ENCODE measurements around the gene CD247.
A peak's percentile ranks its signal among the peaks of the same experiment; 100 is the strongest.

Gene CD247

GRCh38 chr1:167520711-167521206 is 2.4 kb upstream of the CD247 start:
- no peaks in the 10 kb centered on the region for H3K36me3 ChIP-seq (ENCODE audit: control insufficient read depth in 2 of 2, insufficient read depth in 1 of 2, low read length in 2 of 2)
- POLR2A ChIA-PET: no interaction called here
- H3K4me3 ChIP-seq (ENCODE audit: low read depth, low read length): no peak overlapping the region
- CTCF ChIA-PET: interaction anchor here (0.9 kb wide), 1 partner anchor 20 kb away, joined by 3 read pairs; no protein-coding TSS in a partner anchor
- H3K4me1 ChIP-seq (ENCODE audit: control insufficient read depth, insufficient read depth, low read length): no peaks in the 10 kb centered on the region
- TF ChIP-seq ZNF174 (tag by site-specific recombination; IDR thresholded peaks at IDR 0.05) (no peak), HIC1 (tag by site-specific recombination; IDR thresholded peaks at IDR 0.05) (no peak), CTCF (tag by site-specific recombination; IDR thresholded peaks at IDR 0.05) (peak; percentile 45; the same call in 1 of the 2 replicates), SCRT1 (tag by site-specific recombination; IDR thresholded peaks at IDR 0.05; ENCODE audit: borderline replicate concordance) (peak; percentile 74), GFI1B (tag by site-specific recombination; IDR thresholded peaks at IDR 0.05) (no peak), IKZF3 (tag by site-specific recombination; IDR thresholded peaks at IDR 0.05) (no peak), ZNF510 (tag by site-specific recombination; IDR thresholded peaks at IDR 0.05; ENCODE audit: insufficient replicate concordance) (no peak), ZNF404 (tag by site-specific recombination; IDR thresholded peaks at IDR 0.05) (no peak), SCRT2 (tag by site-specific recombination; IDR thresholded peaks at IDR 0.05) (peak; percentile 76), HOXA7 (CRISPR knock-in tag; IDR thresholded peaks at IDR 0.05; ENCODE audit: borderline replicate concordance) (no peak)
- TF ChIP-seq, protein P1, sequence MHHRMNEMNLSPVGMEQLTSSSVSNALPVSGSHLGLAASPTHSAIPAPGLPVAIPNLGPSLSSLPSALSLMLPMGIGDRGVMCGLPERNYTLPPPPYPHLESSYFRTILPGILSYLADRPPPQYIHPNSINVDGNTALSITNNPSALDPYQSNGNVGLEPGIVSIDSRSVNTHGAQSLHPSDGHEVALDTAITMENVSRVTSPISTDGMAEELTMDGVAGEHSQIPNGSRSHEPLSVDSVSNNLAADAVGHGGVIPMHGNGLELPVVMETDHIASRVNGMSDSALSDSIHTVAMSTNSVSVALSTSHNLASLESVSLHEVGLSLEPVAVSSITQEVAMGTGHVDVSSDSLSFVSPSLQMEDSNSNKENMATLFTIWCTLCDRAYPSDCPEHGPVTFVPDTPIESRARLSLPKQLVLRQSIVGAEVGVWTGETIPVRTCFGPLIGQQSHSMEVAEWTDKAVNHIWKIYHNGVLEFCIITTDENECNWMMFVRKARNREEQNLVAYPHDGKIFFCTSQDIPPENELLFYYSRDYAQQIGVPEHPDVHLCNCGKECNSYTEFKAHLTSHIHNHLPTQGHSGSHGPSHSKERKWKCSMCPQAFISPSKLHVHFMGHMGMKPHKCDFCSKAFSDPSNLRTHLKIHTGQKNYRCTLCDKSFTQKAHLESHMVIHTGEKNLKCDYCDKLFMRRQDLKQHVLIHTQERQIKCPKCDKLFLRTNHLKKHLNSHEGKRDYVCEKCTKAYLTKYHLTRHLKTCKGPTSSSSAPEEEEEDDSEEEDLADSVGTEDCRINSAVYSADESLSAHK (tag by site-specific recombination; IDR thresholded peaks at IDR 0.05): no peak
- TF ChIP-seq, protein P2, sequence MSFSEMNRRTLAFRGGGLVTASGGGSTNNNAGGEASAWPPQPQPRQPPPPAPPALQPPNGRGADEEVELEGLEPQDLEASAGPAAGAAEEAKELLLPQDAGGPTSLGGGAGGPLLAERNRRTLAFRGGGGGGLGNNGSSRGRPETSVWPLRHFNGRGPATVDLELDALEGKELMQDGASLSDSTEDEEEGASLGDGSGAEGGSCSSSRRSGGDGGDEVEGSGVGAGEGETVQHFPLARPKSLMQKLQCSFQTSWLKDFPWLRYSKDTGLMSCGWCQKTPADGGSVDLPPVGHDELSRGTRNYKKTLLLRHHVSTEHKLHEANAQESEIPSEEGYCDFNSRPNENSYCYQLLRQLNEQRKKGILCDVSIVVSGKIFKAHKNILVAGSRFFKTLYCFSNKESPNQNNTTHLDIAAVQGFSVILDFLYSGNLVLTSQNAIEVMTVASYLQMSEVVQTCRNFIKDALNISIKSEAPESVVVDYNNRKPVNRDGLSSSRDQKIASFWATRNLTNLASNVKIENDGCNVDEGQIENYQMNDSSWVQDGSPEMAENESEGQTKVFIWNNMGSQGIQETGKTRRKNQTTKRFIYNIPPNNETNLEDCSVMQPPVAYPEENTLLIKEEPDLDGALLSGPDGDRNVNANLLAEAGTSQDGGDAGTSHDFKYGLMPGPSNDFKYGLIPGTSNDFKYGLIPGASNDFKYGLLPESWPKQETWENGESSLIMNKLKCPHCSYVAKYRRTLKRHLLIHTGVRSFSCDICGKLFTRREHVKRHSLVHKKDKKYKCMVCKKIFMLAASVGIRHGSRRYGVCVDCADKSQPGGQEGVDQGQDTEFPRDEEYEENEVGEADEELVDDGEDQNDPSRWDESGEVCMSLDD (tag by site-specific recombination; IDR thresholded peaks at IDR 0.05): no peak
- no peaks in the 10 kb centered on the region for H3K9me3 ChIP-seq (ENCODE audit: control insufficient read depth, insufficient read depth, low read depth, low read length)
- H3K27ac ChIP-seq (ENCODE audit: extremely low read depth, low read depth, low read length): no peak overlapping the region

DNA sequence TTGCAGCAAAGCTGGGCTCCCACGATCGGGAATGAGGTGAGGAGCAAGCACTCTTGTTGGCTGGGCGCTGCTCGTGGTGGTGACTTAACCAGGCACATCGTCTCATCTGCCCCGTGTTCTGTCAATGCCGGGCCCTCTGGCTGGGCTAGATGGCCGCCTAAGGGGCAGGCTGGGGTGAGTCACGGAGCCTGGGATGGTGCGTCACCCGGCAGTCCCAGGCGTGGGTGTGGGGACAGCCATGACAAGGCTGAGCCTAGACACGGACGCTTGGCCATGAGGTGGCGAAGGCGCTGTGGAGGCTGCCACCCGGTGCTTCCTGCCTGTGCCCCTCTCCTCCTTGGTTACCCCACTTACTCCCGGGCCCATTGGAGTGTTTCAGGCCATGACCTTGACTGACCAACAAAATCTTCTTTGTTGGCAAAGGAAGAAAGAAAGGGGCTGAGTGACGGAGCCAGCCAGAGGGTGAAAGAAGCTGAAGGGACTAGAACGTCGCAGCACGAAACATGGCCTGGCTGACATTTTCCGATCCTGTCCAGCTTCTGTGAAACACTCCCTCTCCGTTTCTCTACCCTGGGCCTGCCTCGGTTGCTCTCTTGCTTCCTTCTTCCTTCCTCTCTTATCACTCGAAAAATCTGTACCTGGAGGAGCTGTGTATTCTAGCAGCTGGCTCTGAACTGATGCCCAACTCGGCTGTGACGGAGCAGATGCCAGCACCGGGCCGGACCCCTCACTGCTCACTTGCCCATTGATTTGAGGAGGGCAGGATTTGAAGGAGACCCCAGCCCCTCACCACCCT is 596 bp downstream of the CD247 start:
- ChIA-PET CTCF (interaction anchor here (0.5 to 1.6 kb wide), 4 partner anchors 15 to 74 kb away, joined by 3 to 5 read pairs (median 4); no protein-coding TSS in a partner anchor), POLR2A (no interaction called here)
- Histone ChIP-seq H3K4me1 (ENCODE audit: control insufficient read depth, insufficient read depth, low read length) (no peaks in the 10 kb centered on the region), H3K9me3 (ENCODE audit: control insufficient read depth, insufficient read depth, low read depth, low read length) (no peaks in the 10 kb centered on the region), H3K4me3 (ENCODE audit: low read depth, low read length) (no peak overlapping the region), H3K27ac (ENCODE audit: extremely low read depth, low read depth, low read length) (no peak overlapping the region), H3K36me3 (ENCODE audit: control insufficient read depth in 2 of 2, insufficient read depth in 1 of 2, low read length in 2 of 2) (no peaks in the 10 kb centered on the region)
- TF ChIP-seq HIC1 (tag by site-specific recombination; IDR thresholded peaks at IDR 0.05) (no peak), ZNF560 (tag by site-specific recombination; IDR thresholded peaks at IDR 0.05; ENCODE audit: borderline replicate concordance) (no peak)
- TF ChIP-seq, protein P1 (tag by site-specific recombination; IDR thresholded peaks at IDR 0.05): no peak
- TF ChIP-seq, protein P3, sequence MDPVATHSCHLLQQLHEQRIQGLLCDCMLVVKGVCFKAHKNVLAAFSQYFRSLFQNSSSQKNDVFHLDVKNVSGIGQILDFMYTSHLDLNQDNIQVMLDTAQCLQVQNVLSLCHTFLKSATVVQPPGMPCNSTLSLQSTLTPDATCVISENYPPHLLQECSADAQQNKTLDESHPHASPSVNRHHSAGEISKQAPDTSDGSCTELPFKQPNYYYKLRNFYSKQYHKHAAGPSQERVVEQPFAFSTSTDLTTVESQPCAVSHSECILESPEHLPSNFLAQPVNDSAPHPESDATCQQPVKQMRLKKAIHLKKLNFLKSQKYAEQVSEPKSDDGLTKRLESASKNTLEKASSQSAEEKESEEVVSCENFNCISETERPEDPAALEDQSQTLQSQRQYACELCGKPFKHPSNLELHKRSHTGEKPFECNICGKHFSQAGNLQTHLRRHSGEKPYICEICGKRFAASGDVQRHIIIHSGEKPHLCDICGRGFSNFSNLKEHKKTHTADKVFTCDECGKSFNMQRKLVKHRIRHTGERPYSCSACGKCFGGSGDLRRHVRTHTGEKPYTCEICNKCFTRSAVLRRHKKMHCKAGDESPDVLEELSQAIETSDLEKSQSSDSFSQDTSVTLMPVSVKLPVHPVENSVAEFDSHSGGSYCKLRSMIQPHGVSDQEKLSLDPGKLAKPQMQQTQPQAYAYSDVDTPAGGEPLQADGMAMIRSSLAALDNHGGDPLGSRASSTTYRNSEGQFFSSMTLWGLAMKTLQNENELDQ (tag by site-specific recombination; IDR thresholded peaks at IDR 0.05; ENCODE audit: low read depth): no peak
